ENCODE data around the gene SF3B2. TPM values are rescaled to one million over a fixed set of nuclear protein-coding genes. Genes with fewer than 3 reads are reported as not detected.

Gene SF3B2
- total and polyA plus RNA-seq, 2 donors (not counting 3 experiments of a cell fraction or from before 2014, with no cell fraction given) = 99.4 to 196 TPM

DNA sequence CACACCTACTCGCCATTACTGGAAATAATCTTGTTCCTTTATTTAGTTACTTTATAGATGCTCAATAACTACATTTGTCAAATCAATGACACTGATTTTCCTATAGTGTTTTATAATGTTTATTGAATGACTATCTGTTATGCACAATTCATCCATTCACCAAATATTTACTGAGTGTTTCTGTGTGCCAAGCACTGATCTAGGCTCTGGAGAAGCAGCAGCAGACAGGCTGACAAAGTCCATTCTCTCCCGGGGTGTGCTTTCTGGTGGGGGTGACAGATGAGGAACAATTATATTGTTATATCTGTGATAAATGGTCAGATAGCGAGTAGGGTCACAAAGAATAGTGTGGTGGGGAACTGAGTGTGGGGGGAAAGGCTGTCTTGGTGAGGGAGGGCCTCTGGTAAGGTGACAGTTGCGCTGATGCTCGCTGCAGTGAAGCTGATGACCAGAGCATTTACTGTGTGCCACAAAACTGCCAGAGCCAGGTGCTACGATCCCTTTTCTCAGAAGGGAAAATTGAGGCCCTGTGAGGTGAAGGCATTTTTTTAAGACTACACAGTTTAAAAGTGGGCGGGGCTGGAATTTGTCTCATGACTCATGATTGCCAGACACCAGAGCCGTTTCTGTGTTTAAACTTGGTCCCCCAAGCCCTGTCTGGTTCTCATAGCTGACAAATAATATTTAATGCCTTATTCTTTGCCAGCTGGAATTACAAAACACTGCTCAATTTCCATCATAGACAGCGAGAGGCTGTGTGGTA lies 28.1 kb downstream of the SF3B2 start:
- peak; percentile 44 for FAIRE-seq
- intact Hi-C loops (cut with micrococcal nuclease) = loop anchor here (5.0 kb wide), 1 partner anchor 37 kb away; no protein-coding TSS in a partner anchor
- Histone ChIP-seq H3K27ac (ENCODE audit: insufficient read depth, low read depth, low read length) (peak overlapping the region; percentile 2), H4K20me1 (replicated peaks; ENCODE audit: control insufficient read depth, extremely low read depth, insufficient read depth, low read length) (peaks cover 3% of the 10 kb centered on the region), H3K4me1 (ENCODE audit: control insufficient read depth, extremely low read depth, insufficient read depth, low read length) (peaks cover 40% of the 10 kb centered on the region), H3K79me2 (ENCODE audit: control insufficient read depth, insufficient read depth, low read length) (peaks cover 48% of the 10 kb centered on the region), H2AFZ (ENCODE audit: low read depth, low read length) (no peak overlapping the region), H3K9me1 (replicated peaks; ENCODE audit: control insufficient read depth, extremely low read depth, insufficient read depth, low read length) (no peaks in the 10 kb centered on the region), H3K9me3 (replicated peaks; ENCODE audit: control insufficient read depth, insufficient read depth, low read length) (no peaks in the 10 kb centered on the region), H3K36me3 (ENCODE audit: control insufficient read depth in 2 of 2, extremely low read depth in 1 of 2, insufficient read depth in 2 of 2, low read length in 2 of 2) (peaks cover 0 to 5% of the 10 kb centered on the region in 2 experiments), H3K4me2 (ENCODE audit: insufficient read depth, low read length) (no peak overlapping the region), H3K9ac (replicated peaks; ENCODE audit: extremely low read depth, insufficient read depth, low read length) (no peak overlapping the region), H3K27me3 (ENCODE audit: control insufficient read depth in 2 of 2, insufficient read depth in 2 of 2, low read length in 2 of 2) (no peaks in the 10 kb centered on the region), H3K4me3 (replicated peaks in 1 of 3; ENCODE audit: insufficient read depth in 1 of 3, low read depth in 1 of 3, low read length in 3 of 3) (no peak overlapping the region)
- dilution Hi-C loops (cut with MboI; ENCODE audit: extremely low pct_ligation_motif_present, low sequenced_read_pairs) = no loop called here
- peak; percentile 21 for DNase-seq (ENCODE audit: low read depth, low spot score)
- ChIA-PET CTCF (interaction anchor here (0.9 to 3.6 kb wide), 4 partner anchors 12 to 54 kb away, joined by 3 to 18 read pairs (median 6); no protein-coding TSS in a partner anchor), POLR2A (no interaction called here)
- no TSS peak for BruUV-seq (replicated peaks)
- TF ChIP-seq FOS (IDR thresholded peaks at IDR 0.05; ENCODE audit: borderline replicate concordance, insufficient read depth, low read length) (peak; percentile 48), MYC (IDR thresholded peaks at IDR 0.05; ENCODE audit: low read depth, low read length) (no peak), POLR2A (IDR thresholded peaks at IDR 0.05; ENCODE audit: low read depth, low read length) (no peak)
- TF ChIP-seq, protein P1, sequence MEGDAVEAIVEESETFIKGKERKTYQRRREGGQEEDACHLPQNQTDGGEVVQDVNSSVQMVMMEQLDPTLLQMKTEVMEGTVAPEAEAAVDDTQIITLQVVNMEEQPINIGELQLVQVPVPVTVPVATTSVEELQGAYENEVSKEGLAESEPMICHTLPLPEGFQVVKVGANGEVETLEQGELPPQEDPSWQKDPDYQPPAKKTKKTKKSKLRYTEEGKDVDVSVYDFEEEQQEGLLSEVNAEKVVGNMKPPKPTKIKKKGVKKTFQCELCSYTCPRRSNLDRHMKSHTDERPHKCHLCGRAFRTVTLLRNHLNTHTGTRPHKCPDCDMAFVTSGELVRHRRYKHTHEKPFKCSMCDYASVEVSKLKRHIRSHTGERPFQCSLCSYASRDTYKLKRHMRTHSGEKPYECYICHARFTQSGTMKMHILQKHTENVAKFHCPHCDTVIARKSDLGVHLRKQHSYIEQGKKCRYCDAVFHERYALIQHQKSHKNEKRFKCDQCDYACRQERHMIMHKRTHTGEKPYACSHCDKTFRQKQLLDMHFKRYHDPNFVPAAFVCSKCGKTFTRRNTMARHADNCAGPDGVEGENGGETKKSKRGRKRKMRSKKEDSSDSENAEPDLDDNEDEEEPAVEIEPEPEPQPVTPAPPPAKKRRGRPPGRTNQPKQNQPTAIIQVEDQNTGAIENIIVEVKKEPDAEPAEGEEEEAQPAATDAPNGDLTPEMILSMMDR (IDR thresholded peaks at IDR 0.05; ENCODE audit: extremely low read depth in 1 of 2, insufficient read depth in 1 of 2, low read depth in 1 of 2, low read length in 2 of 2) = no peak

DNA sequence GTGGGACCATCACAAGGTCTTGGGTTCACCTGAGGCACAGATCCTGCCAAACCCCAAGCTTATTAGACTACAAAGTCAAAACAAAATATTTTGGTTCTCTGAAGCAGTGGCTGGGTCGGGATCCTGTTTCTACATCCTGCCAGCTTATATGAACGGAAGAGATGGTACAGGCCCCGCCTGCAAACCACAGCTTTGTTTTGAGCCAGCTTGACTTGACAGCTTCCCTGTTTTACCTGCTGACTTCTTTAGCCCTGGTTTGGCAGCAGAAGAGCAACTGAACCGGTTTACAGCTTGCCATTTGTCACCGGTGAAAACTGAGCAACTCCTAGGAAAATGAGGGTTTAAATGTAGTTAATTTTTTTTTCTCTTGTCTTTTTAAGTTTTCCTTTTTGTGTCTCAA lies 29.3 kb downstream of the SF3B2 start:
- H3K79me2 ChIP-seq (ENCODE audit: control insufficient read depth, insufficient read depth, low read length) = peaks cover 48% of the 10 kb centered on the region

More for the DNA sequence above, 29.3 kb downstream of the SF3B2 start:
- H4K20me1 ChIP-seq (replicated peaks; ENCODE audit: control insufficient read depth, extremely low read depth, insufficient read depth, low read length) = peaks cover 3% of the 10 kb centered on the region
- DNase-seq (ENCODE audit: low read depth, low spot score) (peak; percentile 44), FAIRE-seq (peak; percentile 78)
- no peak overlapping the region for H3K4me3 ChIP-seq (replicated peaks in 1 of 3; ENCODE audit: insufficient read depth in 1 of 3, low read depth in 1 of 3, low read length in 3 of 3)
- CTCF ChIA-PET = interaction anchor here (0.6 to 3.6 kb wide), 6 partner anchors 11 to 67 kb away, joined by 3 to 18 read pairs (median 5); partner anchors contain the start of gene PACS1
- H3K27me3 ChIP-seq (ENCODE audit: control insufficient read depth in 2 of 2, insufficient read depth in 2 of 2, low read length in 2 of 2) = no peaks in the 10 kb centered on the region
- intact Hi-C loops (cut with micrococcal nuclease) = loop anchor here (5.0 kb wide), 1 partner anchor 36 kb away; no protein-coding TSS in a partner anchor
- H3K9me3 ChIP-seq (replicated peaks; ENCODE audit: control insufficient read depth, insufficient read depth, low read length) = no peaks in the 10 kb centered on the region
- dilution Hi-C loops (cut with MboI; ENCODE audit: extremely low pct_ligation_motif_present, low sequenced_read_pairs) = no loop called here
- H3K36me3 ChIP-seq (ENCODE audit: control insufficient read depth in 2 of 2, extremely low read depth in 1 of 2, insufficient read depth in 2 of 2, low read length in 2 of 2) = peaks cover 0 to 4% of the 10 kb centered on the region in 2 experiments
- TF ChIP-seq, protein P1 (IDR thresholded peaks at IDR 0.05; ENCODE audit: extremely low read depth in 1 of 2, insufficient read depth in 1 of 2, low read depth in 1 of 2, low read length in 2 of 2) = no peak
- TF ChIP-seq, protein P2, sequence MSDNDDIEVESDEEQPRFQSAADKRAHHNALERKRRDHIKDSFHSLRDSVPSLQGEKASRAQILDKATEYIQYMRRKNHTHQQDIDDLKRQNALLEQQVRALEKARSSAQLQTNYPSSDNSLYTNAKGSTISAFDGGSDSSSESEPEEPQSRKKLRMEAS (IDR thresholded peaks at IDR 0.05; ENCODE audit: insufficient read depth, insufficient read length) = no peak
- TF ChIP-seq GATA2 (IDR thresholded peaks at IDR 0.05; ENCODE audit: insufficient read depth, insufficient read length, low read depth, low read length) = no peak
- TF ChIP-seq POLR2AphosphoS5 (IDR thresholded peaks at IDR 0.05; ENCODE audit: insufficient read depth, low read depth, low read length) = no peak
- no peak for TF ChIP-seq POLR2A (IDR thresholded peaks at IDR 0.05; ENCODE audit: low read depth, low read length)
- TF ChIP-seq EZH2 (IDR thresholded peaks at IDR 0.05; ENCODE audit: borderline replicate concordance, low read depth, low read length, severe bottlenecking) = no peak
- no peak for TF ChIP-seq FOS (IDR thresholded peaks at IDR 0.05; ENCODE audit: borderline replicate concordance, insufficient read depth, low read length)
- no peak for TF ChIP-seq MYC (IDR thresholded peaks at IDR 0.05; ENCODE audit: low read depth, low read length)
- TF ChIP-seq JUN (IDR thresholded peaks at IDR 0.05; ENCODE audit: borderline replicate concordance, insufficient read depth, insufficient read length, low read depth) = no peak
- H3K9ac ChIP-seq (replicated peaks; ENCODE audit: extremely low read depth, insufficient read depth, low read length) = peak overlapping the region; percentile 50
- H2AFZ ChIP-seq (ENCODE audit: low read depth, low read length) = peak overlapping the region; percentile 72
- H3K27ac ChIP-seq (ENCODE audit: insufficient read depth, low read depth, low read length) = peak overlapping the region; percentile 52
- POLR2A ChIA-PET = no interaction called here
- H3K9me1 ChIP-seq (replicated peaks; ENCODE audit: control insufficient read depth, extremely low read depth, insufficient read depth, low read length) = no peaks in the 10 kb centered on the region
- no TSS peak for BruUV-seq (replicated peaks)
- peaks cover 40% of the 10 kb centered on the region for H3K4me1 ChIP-seq (ENCODE audit: control insufficient read depth, extremely low read depth, insufficient read depth, low read length)
- peak overlapping the region; percentile 68 for H3K4me2 ChIP-seq (ENCODE audit: insufficient read depth, low read length)

Data from endothelial cell of umbilical vein (primary cell).